ACC112 (cell line): Measurements from ENCODE around the gene ZNF277.

Experiments used
- H2AFZ ChIP-seq: fragments of 200-600 bp; sonication (generic); one replicate; pipeline ENCODE4 v1.6.0; 2017; ENCODE audit warnings: antibody characterized with exemption, low read length; ENCODE audit not compliant: unreplicated experiment
- H3K27ac ChIP-seq: fragments of 200-600 bp; sonication (generic); 2 replicates; pipeline ENCODE4 v1.5.1; 2014; ENCODE audit warnings: low read depth, mild to moderate bottlenecking, antibody characterized with exemption, low read length, moderate library complexity
- H3K27me3 ChIP-seq: fragments of 200-600 bp; sonication (generic); 2 replicates; pipeline ENCODE4 v1.6.1; 2014; ENCODE audit warnings: mild to moderate bottlenecking, antibody characterized with exemption, low read length, moderate library complexity, mixed read lengths; ENCODE audit not compliant: insufficient read depth
- H3K36me3 ChIP-seq: fragments of 200-600 bp; sonication (generic); 2 replicates; pipeline ENCODE4 v1.6.1; 2016; ENCODE audit warnings: mild to moderate bottlenecking, antibody characterized with exemption, low read length, moderate library complexity, mixed read lengths; ENCODE audit not compliant: insufficient read depth
- H3K4me1 ChIP-seq: fragments of 200-600 bp; sonication (generic); one replicate; pipeline ENCODE4 v1.6.1; 2016; ENCODE audit warnings: low read length, mixed read lengths; ENCODE audit not compliant: insufficient read depth, unreplicated experiment, control insufficient read depth
- H3K4me3 ChIP-seq: fragments of 200-600 bp; sonication (generic); 2 replicates; pipeline ENCODE4 v1.5.1; 2014; ENCODE audit warnings: mild to moderate bottlenecking, low read depth, low read length
- H3K79me2 ChIP-seq: fragments of 200-600 bp; sonication (generic); one replicate; pipeline ENCODE4 v1.6.0; 2016; ENCODE audit warnings: low read length; ENCODE audit not compliant: control insufficient read depth, unreplicated experiment, insufficient read depth

The ZNF277 gene

DNA sequence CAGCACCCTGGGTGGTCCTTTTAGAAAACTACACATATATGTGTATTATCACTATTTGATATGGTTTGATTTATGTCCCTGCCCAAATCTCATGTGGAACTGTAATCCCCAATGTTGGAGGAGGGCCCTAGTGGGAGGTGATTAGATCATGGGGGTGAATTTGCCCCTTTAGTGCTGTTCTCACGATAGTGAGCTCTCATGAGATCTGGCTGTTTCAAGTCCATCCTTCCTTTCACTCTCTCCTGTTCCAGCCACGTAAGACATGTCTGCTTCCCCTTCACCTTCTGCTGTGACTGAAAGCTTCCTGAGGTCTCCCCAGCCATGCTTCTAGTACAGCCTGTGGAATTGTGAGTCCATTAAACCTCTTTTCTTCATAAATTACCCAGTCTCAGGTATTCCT lies 37.6 kb upstream of the ZNF277 start:
- Histone ChIP-seq H3K79me2 (no peaks in the 10 kb centered on the region), H3K27me3 (no peaks in the 10 kb centered on the region), H3K36me3 (no peaks in the 10 kb centered on the region), H3K27ac (no peak overlapping the region), H2AFZ (no peak overlapping the region), H3K4me1 (no peaks in the 10 kb centered on the region), H3K4me3 (no peak overlapping the region)

DNA sequence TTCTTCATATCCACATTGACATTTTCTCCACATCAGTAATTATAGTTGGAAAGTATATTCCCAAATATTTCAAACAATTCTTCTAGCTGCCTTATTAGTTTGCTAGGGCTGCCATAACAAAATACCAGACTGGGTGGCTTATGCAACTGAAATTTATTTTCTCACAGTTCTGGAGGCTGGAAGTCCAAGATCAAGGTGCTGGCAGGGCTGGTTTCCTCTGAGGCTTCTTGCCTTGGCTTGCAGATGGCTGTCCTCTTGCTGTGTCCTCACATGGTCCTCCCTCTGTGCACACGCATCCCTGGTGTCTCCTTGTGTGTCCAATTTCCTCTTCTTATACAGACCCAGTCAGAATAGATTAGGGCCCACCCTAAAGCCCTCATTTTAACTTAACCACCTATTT lies 34.8 kb upstream of the ZNF277 start:
- no peak overlapping the region for H3K4me3 ChIP-seq
- H3K4me1 ChIP-seq, result no peaks in the 10 kb centered on the region
- H3K27ac ChIP-seq, result no peak overlapping the region
- no peaks in the 10 kb centered on the region for H3K36me3 ChIP-seq
- no peaks in the 10 kb centered on the region for H3K27me3 ChIP-seq
- H3K79me2 ChIP-seq, result no peaks in the 10 kb centered on the region
- H2AFZ ChIP-seq, result no peak overlapping the region

DNA sequence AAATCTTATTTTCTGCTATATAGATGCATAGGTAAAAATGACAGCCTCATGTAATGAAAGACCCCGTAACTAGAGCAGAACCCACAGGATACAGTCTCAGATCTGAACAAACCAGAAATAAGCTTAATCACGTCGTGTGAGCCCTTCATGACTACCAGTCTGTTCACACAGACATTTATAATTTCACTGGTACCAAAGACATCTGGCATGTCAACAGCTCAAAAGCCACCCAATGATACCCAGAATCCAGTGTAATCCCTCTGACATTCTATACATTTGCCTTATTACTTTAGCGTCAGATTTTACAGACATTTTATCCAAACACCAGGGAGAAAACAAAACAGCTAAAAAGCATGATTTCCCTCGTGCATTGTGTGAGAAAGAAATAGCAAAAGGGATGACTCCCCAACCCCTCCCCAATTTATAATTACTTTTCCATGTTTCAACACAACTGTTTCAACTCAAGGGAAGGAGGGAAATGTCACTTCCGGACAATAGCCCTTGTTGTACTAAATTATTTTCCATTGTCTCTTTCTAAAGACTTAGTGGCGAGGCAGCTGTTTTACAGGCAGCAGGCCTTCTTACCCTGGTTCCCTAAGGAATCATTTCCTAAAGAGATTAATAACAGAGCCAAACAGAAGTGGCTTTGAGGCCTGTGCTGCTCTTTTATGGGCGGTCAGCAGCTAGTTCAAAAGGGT lies 33.5 kb upstream of the ZNF277 start:
- Histone ChIP-seq H3K27ac (no peak overlapping the region), H2AFZ (no peak overlapping the region), H3K79me2 (no peaks in the 10 kb centered on the region), H3K27me3 (no peaks in the 10 kb centered on the region), H3K36me3 (no peaks in the 10 kb centered on the region), H3K4me1 (no peaks in the 10 kb centered on the region), H3K4me3 (no peak overlapping the region)

DNA sequence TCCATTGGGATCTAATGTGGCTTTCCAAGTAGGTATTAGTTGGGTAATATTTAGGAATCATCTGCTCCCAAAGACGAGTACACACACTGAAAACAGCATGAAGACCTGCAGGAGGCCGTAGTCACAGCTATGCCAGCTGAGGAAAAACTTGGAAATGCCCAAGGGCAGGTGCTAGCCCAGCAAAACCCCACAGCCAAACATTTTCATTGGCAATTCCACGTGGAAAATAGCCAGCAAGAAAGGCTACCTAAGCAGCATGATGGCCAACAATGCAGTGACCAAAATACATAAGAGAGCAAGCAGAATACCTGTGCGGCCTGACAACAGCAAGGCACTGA lies 33.0 kb upstream of the ZNF277 start:
- Histone ChIP-seq H3K79me2 (no peaks in the 10 kb centered on the region), H3K4me1 (no peaks in the 10 kb centered on the region), H3K27ac (no peak overlapping the region), H3K4me3 (no peak overlapping the region), H2AFZ (no peak overlapping the region), H3K27me3 (no peaks in the 10 kb centered on the region), H3K36me3 (no peaks in the 10 kb centered on the region)

DNA sequence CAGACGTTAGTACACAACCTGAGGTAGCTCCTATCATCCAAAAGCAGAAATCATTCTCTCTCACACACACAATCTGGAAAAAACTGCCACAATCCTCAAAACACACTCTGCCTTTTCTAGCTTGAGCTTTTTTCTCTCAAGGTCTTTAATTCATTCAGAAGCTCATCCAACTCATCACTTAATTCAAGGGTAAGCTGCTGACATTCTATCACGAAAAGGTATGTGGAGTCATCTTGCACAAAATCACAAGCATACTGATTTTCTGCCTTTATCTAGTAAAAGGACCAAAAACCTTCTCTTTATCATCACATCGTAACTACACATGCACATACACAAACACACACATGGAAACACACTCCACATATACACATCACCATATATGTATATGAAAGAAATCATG lies 32.3 kb upstream of the ZNF277 start:
- Histone ChIP-seq H3K4me1 (no peaks in the 10 kb centered on the region), H3K27me3 (no peaks in the 10 kb centered on the region), H2AFZ (no peak overlapping the region), H3K36me3 (no peaks in the 10 kb centered on the region), H3K27ac (no peak overlapping the region), H3K4me3 (no peak overlapping the region), H3K79me2 (no peaks in the 10 kb centered on the region)

DNA sequence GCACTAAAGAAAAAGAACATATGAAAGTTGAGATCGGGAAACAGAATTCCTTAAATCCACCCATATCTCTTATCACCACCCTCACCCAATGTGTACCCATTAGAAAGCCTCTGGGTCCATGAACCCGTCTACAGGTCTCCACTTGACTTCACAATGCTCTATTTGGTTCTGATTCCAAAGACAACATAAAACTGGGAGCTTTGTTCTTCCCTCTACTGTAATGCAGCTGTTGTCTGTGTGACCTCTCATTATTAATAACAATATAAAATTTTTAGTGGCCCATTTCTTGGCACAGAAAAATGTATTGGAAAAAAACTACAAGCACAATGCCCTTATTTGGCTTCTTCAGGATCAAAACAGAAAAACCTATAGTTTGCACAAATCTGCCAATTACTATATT lies 30.3 kb upstream of the ZNF277 start:
- no peaks in the 10 kb centered on the region for H3K36me3 ChIP-seq
- H3K27ac ChIP-seq, result no peak overlapping the region
- no peak overlapping the region for H2AFZ ChIP-seq
- no peaks in the 10 kb centered on the region for H3K4me1 ChIP-seq
- H3K79me2 ChIP-seq, result no peaks in the 10 kb centered on the region
- no peak overlapping the region for H3K4me3 ChIP-seq
- H3K27me3 ChIP-seq, result no peaks in the 10 kb centered on the region

DNA sequence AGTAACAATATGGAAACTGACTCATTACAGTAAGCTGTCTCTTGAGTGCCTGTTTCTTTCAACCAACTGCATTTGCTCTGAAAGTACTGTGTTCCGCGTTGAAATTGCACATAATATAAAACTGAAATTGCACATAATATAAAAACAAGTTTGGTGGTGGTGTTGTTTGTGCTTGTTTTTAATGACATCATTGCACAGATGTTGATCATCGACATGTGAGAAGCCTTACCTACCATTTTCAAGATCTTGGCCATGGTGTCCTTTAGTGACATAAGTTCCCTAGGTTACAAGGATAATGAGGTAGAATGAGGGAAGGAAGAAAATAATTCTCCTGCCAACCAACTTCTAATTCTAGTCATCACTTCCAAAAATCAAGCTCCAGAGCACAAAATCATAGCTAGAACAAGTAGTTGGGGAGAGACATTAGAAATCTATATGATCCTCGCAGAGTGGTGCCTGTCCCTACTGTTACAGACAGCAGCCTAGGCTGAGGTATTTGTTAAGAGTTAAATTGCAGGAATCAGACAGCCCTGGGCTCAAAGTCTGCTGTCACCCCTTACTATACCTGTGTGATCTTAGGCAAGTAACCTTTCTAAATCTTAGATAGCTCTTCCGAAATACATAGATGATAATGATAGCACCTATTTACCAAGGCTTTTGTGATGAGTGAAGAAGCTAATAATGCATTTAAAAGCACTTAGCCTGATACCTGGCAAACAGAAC lies 29.6 kb upstream of the ZNF277 start:
- H3K4me1 ChIP-seq, result no peaks in the 10 kb centered on the region
- H3K27me3 ChIP-seq, result no peaks in the 10 kb centered on the region
- H3K36me3 ChIP-seq, result no peaks in the 10 kb centered on the region
- no peaks in the 10 kb centered on the region for H3K79me2 ChIP-seq
- H2AFZ ChIP-seq, result no peak overlapping the region
- no peak overlapping the region for H3K27ac ChIP-seq
- H3K4me3 ChIP-seq, result no peak overlapping the region

DNA sequence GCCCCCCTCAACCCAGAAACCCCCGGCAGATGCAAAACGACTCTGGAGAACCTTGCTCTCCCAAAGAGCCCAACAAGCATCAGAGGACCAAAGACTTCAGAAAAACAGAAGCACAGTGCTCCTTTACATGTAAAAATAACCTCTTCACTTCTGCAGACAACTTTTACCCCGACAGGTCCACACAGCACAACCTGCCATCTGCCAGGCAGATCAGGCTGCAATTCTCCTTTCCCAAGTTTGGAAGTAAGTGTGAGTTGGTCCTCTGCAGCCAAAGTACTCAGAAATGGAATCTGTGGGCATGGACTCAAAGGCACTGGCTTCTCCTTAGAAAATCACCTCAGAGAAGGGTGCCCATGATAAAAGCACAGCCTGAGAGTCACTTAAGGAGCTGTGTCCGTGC lies 26.3 kb upstream of the ZNF277 start:
- Histone ChIP-seq H3K27me3 (no peaks in the 10 kb centered on the region), H3K79me2 (no peaks in the 10 kb centered on the region), H3K4me1 (no peaks in the 10 kb centered on the region), H3K4me3 (no peak overlapping the region), H3K27ac (no peak overlapping the region), H2AFZ (no peak overlapping the region), H3K36me3 (no peaks in the 10 kb centered on the region)

DNA sequence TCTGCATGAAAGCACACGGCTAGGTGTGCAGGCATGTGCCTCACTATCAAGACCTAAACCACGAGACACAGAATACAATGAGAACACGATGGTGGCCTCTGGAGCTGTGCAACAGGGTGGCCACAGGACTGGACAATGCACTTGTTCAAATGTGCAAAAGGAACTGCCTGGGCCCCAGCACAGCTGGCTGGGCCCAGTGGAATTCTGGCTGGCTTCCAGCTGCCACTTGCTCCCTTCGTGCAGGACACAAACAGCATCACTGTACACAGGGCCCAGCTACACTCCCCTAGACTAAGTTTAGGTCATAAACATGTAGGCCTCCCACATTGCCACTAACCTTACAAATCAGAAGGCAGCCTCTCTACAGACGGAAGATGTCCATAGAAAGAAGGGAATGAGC lies 23.7 kb upstream of the ZNF277 start:
- Histone ChIP-seq H3K4me1 (no peaks in the 10 kb centered on the region), H3K27ac (no peak overlapping the region), H3K27me3 (no peaks in the 10 kb centered on the region), H2AFZ (no peak overlapping the region), H3K79me2 (no peaks in the 10 kb centered on the region), H3K36me3 (no peaks in the 10 kb centered on the region), H3K4me3 (no peak overlapping the region)

DNA sequence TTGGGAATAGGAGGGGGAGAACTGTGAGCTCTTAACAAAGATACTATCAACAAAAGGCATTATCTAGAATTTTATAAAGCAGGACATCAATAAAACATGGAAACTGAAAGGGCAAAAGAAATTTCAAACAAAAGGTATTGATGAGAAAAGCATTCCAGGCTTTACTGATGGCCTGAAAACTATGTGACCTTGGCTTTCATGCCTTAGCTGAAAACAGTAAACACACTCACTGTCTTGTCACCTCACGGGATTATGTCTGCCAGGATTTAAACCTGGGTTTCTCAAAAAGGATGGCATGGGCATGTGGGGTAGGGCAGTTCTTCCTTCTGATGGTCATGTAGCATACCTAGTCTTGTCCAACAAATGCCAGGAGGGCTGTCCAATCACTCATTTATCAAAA lies 23.2 kb upstream of the ZNF277 start:
- Histone ChIP-seq H3K4me3 (no peak overlapping the region), H3K4me1 (no peaks in the 10 kb centered on the region), H3K36me3 (no peaks in the 10 kb centered on the region), H2AFZ (no peak overlapping the region), H3K79me2 (peaks cover 3% of the 10 kb centered on the region), H3K27ac (no peak overlapping the region), H3K27me3 (no peaks in the 10 kb centered on the region)

DNA sequence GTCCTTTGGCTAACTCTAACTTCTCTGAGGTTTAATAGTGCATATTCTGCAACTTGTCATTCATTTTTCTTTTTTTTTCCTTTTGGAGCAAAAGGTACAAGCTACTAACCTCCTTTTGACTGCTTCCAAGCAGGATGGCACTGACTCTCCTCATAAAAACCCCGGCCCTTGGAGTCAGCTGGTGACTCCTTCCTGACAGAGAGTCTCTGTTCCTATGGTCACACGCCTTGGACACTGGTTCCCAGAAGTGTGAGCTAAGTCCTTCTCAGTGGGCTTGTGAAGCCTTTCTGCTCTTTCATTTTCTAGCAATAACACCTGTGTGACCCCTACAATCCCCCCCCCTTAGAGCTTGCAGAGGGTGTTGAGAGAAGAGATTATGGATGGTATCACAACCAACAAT lies 22.0 kb upstream of the ZNF277 start:
- Histone ChIP-seq H2AFZ (no peak overlapping the region), H3K27me3 (no peaks in the 10 kb centered on the region), H3K4me3 (no peak overlapping the region), H3K79me2 (peaks cover 3% of the 10 kb centered on the region), H3K36me3 (no peaks in the 10 kb centered on the region), H3K27ac (no peak overlapping the region), H3K4me1 (no peaks in the 10 kb centered on the region)
